ENCODE measurements around the gene CREBRF. TPM values are rescaled to one million over a fixed set of nuclear protein-coding genes. Genes with fewer than 3 reads are reported as not detected.

Gene CREBRF
- total and polyA plus RNA-seq, 2 of the 8 experiments (the other 6 are each of a cell fraction or from before 2014, with no cell fraction given): 1.2 to 4.7 TPM

- TF ChIP-seq USF2 (IDR thresholded peaks at IDR 0.05; ENCODE audit: low read length) (no peak), TCF12 (IDR thresholded peaks at IDR 0.05; ENCODE audit: low read depth, low read length) (no peak), SP1 (IDR thresholded peaks at IDR 0.05; ENCODE audit: low read depth, low read length) (no peak), KDM4A (IDR thresholded peaks at IDR 0.05; ENCODE audit: low read depth, low read length, severe bottlenecking) (no peak), CREB1 (IDR thresholded peaks at IDR 0.05) (no peak), SAP30 (IDR thresholded peaks at IDR 0.05; ENCODE audit: insufficient read depth, insufficient replicate concordance, low read length) (no peak), YY1 (IDR thresholded peaks at IDR 0.05; ENCODE audit: low read depth, low read length) (no peak), POLR2AphosphoS5 (IDR thresholded peaks at IDR 0.05; ENCODE audit: low read depth, low read length) (no peak)
These were observed 38.0 kb downstream of the CREBRF start (continued) for GRCh38 chr5:173094012-173094661.

Measured in H1 (cell line).